Measurements from ENCODE around the gene CLEC16A. TPM values are rescaled to one million over a fixed set of nuclear protein-coding genes. Genes with fewer than 3 reads are reported as not detected.

Gene CLEC16A
- total and polyA plus RNA-seq, 9 of the 15 experiments (the other 6 are each of a cell fraction or from before 2014, with no cell fraction given), result 1.00 to 22.3 (median 10.0) TPM

DNA sequence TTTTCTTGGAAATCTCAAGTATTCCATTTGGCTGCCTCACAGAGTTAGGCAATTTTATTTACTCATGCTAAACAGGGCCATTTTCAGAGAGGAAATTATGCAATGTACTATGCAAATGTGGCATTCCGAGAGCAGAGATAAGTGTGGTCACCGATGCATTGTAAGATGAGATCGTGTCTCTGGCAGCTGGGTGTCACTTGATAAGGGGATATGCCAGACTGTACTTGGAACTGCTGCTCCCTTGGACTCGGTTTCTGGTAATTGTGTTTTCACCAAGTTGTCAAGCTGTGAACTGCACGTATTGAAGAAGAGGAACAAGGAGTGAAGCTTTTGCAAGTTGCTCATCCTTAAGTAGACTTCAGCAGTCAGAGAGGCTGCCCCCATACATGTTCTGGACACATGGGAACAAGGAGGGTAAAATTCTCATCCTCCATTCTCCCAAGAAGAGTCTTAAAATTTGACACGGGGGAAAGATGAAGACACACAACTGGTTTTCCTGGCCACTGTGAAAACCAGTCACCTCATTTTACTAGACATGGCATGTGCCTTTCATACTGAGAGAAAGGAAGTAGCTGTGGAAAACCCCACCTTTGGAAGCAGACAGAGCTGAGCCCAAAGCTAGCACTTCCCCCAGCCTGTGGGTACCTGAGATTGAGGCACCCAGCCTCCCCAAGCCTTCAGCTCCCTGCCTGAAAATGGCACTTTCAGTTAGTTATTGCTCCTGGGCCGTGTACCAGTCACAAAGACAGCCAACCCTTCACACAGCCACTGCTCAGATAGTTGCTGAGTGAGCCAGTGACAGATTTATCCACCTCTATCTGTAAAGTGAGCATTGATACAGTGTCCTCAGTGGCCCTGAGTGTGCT, 160.9 kb downstream of the CLEC16A start (continued):
- TF ChIP-seq, protein P1, sequence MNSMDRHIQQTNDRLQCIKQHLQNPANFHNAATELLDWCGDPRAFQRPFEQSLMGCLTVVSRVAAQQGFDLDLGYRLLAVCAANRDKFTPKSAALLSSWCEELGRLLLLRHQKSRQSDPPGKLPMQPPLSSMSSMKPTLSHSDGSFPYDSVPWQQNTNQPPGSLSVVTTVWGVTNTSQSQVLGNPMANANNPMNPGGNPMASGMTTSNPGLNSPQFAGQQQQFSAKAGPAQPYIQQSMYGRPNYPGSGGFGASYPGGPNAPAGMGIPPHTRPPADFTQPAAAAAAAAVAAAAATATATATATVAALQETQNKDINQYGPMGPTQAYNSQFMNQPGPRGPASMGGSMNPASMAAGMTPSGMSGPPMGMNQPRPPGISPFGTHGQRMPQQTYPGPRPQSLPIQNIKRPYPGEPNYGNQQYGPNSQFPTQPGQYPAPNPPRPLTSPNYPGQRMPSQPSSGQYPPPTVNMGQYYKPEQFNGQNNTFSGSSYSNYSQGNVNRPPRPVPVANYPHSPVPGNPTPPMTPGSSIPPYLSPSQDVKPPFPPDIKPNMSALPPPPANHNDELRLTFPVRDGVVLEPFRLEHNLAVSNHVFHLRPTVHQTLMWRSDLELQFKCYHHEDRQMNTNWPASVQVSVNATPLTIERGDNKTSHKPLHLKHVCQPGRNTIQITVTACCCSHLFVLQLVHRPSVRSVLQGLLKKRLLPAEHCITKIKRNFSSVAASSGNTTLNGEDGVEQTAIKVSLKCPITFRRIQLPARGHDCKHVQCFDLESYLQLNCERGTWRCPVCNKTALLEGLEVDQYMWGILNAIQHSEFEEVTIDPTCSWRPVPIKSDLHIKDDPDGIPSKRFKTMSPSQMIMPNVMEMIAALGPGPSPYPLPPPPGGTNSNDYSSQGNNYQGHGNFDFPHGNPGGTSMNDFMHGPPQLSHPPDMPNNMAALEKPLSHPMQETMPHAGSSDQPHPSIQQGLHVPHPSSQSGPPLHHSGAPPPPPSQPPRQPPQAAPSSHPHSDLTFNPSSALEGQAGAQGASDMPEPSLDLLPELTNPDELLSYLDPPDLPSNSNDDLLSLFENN (IDR thresholded peaks at IDR 0.05; ENCODE audit: low read depth in 2 of 2, low read length in 2 of 2), result peak in 1 of 2 experiments; percentile 88; a peak in 2 of 4 replicates
- TF ChIP-seq EWSR1 (IDR thresholded peaks at IDR 0.05; ENCODE audit: borderline replicate concordance, low read depth, partially characterized antibody) (no peak), TFAP4 (CRISPR knock-in tag; IDR thresholded peaks at IDR 0.05; ENCODE audit: borderline replicate concordance) (peak; percentile 91), KLF16 (IDR thresholded peaks at IDR 0.05) (peak; percentile 98), PTBP1 (IDR thresholded peaks at IDR 0.05; ENCODE audit: low read depth, low read length) (no peak), ERF (CRISPR knock-in tag; IDR thresholded peaks at IDR 0.05) (no peak), TCF7L2 (IDR thresholded peaks at IDR 0.05; ENCODE audit: low read depth, low read length) (no peak), MEIS2 (IDR thresholded peaks at IDR 0.05; ENCODE audit: partially characterized antibody) (peak; percentile 96), THRAP3 (IDR thresholded peaks at IDR 0.05; ENCODE audit: borderline replicate concordance) (no peak), BACH1 (tag; IDR thresholded peaks at IDR 0.05) (peak; percentile 68; the same call in 1 of the 2 replicates), KLF1 (tag; IDR thresholded peaks at IDR 0.05) (no peak), ZNF583 (CRISPR knock-in tag; IDR thresholded peaks at IDR 0.05) (no peak), MEF2A (IDR thresholded peaks at IDR 0.05; ENCODE audit: control insufficient read depth, low read depth, low read length) (peak; percentile 21; the same call in 1 of the 2 replicates), TRIM24 (IDR thresholded peaks at IDR 0.05) (peak; percentile 95 to 97), RCOR1 (IDR thresholded peaks at IDR 0.05; ENCODE audit: borderline replicate concordance in 1 of 2, low read depth in 2 of 2, low read length in 2 of 2) (peak; percentile 59 to 96; a peak in 3 of 4 replicates), ZNF561 (CRISPR knock-in tag; conservative IDR thresholded peaks at IDR 0.05) (no peak), ZBED1 (IDR thresholded peaks at IDR 0.05) (peak; percentile 92; the same call in 1 of the 2 replicates), SNRNP70 (optimal IDR thresholded peaks at IDR 0.05; ENCODE audit: low read depth, low read length) (no peak), PHF8 (IDR thresholded peaks at IDR 0.05; ENCODE audit: borderline replicate concordance, low read length) (no peak; the same call in 1 of the 2 replicates), RAD21 (CRISPR knock-in tag; conservative IDR thresholded peaks at IDR 0.05 in 1 of 2, IDR thresholded peaks at IDR 0.05 in 1 of 2) (peak; percentile 31 to 45), MAFG (tag; conservative IDR thresholded peaks at IDR 0.05) (0 out of 2 replicates have a peak, but pooled peaks have one; percentile 21)
- TF ChIP-seq, protein P2, sequence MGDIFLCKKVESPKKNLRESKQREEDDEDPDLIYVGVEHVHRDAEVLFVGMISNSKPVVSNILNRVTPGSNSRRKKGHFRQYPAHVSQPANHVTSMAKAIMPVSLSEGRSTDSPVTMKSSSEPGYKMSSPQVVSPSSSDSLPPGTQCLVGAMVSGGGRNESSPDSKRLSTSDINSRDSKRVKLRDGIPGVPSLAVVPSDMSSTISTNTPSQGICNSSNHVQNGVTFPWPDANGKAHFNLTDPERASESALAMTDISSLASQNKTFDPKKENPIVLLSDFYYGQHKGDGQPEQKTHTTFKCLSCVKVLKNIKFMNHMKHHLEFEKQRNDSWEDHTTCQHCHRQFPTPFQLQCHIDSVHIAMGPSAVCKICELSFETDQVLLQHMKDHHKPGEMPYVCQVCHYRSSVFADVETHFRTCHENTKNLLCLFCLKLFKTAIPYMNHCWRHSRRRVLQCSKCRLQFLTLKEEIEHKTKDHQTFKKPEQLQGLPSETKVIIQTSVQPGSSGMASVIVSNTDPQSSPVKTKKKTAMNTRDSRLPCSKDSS (IDR thresholded peaks at IDR 0.05; ENCODE audit: low read depth, partially characterized antibody), result no peak

Data from K562 (cell line).